HG03175 (cell line): Measurements from ENCODE around the gene GH1.
A peak's percentile ranks its signal among the peaks of the same experiment; 100 is the strongest.
"Not testable (repeated sequence)": the region's sequence is repeated elsewhere in the genome, so short reads cannot be mapped to it uniquely, and the experiment has no call there.

Experiments
- ATAC-seq: cut with Tn5 transposase; IDR thresholded peaks from one replicate; pipeline ENCODE4 v1.9.1; 2021; ENCODE audit warnings: mild to moderate bottlenecking, moderate library complexity; ENCODE audit not compliant: unreplicated experiment

The GH1 gene

GRCh38 chr17:63901971-63902370 is 16.7 kb downstream of the GH1 start:
- ATAC-seq, result not testable (repeated sequence)

- ATAC-seq, result peak; percentile 47
These were observed 19.5 kb downstream of the GH1 start for GRCh38 chr17:63898899-63899798.

GRCh38 chr17:63896524-63897354 is 21.9 kb downstream of the GH1 start, which contains the start of gene CSH1:
CSH1 (minus strand) TSS chr17:63896574; CDS start chr17:63896511, 63 bp downstream.
- ATAC-seq, result not testable (repeated sequence)

- ATAC-seq, result not testable (repeated sequence)
These were observed 23.8 kb downstream of the GH1 start for GRCh38 chr17:63894821-63895220.

- ATAC-seq, result not testable (repeated sequence)
These were observed 24.6 kb downstream of the GH1 start for GRCh38 chr17:63894021-63894420.

- ATAC-seq, result not testable (repeated sequence)
These were observed 26.2 kb downstream of the GH1 start for GRCh38 chr17:63892316-63893037.

- not testable (repeated sequence) for ATAC-seq
These were observed 29.4 kb downstream of the GH1 start for GRCh38 chr17:63889026-63889848.

- ATAC-seq, result not testable (repeated sequence)
These were observed 33.5 kb downstream of the GH1 start for GRCh38 chr17:63885119-63885518.

DNA sequence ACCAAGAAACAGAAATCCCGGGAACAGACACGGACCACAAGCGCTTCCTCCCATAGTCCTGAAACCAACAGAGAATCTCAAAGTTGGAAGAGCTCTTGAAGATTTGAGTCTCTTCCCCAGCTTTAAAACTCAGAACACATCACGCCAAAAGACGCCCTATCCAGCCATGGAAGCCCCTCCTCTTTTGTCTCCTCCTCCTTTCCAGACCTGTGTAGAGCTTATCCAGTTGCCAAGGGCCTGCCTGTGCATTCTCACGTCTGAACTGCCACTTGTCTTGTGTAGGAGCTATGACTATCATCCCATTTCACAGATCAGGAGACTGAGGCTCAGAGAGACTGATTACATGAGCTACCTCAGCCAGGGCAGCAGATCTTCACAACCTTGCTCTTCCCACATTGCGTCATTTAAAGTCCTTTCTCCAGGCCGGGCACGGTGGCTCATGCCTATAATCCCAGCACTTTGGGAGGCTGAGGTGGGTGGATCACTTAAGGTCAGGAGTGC is 36.0 kb downstream of the GH1 start:
- not testable (repeated sequence) for ATAC-seq

DNA sequence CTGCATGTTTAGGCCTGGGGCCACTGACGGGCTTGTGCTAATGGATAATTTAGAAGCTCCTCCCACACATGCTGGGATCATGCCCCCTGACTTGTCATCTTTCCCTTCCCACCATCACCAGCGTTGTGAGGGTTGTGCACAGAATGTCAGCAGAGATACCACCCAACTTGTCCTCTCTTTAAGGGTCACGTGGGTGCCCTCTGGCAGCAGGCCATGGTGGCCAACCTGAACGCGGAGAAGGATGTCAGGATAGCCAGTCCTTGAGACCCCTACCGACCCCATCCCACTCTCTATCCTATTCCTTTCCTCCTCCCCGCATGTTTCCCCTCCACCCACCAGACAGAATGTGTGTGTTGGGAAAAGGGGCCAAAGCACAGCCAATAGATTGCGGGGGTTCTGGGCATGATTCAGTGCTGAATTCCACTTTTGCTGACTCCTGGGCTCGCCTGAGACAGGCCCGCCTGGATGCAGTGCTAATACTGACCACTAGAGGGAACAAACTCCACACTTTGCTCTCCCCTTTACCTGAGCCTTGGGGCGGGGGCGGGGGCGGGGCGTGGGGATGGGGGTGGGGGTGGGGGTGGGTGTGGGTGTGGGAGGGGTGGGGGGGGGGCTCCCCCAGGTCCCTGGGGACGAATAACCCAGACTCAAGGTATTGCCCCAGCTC is 36.6 kb downstream of the GH1 start, which contains the start of gene GH2:
GH2 (minus strand) TSS at position 10 of the 667 bp plus-strand sequence. CDS start 143 bp downstream, outside the sequence.
- ATAC-seq, result no peak

DNA sequence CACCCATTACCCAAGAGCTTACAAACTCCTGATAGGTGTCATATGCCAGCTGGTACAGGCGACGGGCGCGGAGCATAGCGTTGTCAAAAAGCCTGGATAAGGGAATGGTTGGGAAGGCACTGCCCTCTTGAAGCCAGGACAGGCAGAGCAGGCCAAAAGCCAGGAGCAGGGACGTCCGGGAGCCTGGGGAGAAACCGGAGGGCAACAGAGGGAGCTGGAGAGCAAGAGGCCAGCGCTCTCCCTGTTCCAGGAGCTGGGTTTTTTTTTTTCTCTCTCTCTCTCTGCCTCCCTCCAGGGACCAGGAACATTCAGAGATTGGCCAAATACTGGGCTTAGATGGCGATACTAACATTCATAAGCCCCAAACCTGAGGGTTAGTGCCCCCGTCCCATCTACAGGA is 37.3 kb downstream of the GH1 start:
- ATAC-seq, result not testable (repeated sequence)

GRCh38 chr17:63880706-63881105 is 37.9 kb downstream of the GH1 start:
- no peak for ATAC-seq

- not testable (repeated sequence) for ATAC-seq
These were observed 40.2 kb downstream of the GH1 start for GRCh38 chr17:63878413-63878812.

- ATAC-seq, result not testable (repeated sequence)
These were observed 43.9 kb downstream of the GH1 start for GRCh38 chr17:63874693-63875092.

GRCh38 chr17:63874061-63874626 is 44.5 kb downstream of the GH1 start:
- not testable (repeated sequence) for ATAC-seq

- ATAC-seq, result not testable (repeated sequence)
These were observed 45.1 kb downstream of the GH1 start, which contains the start of gene CSH2 for GRCh38 chr17:63873577-63873976. CSH2 (minus strand) TSS chr17:63873677; CDS start chr17:63873614, 63 bp downstream.

GRCh38 chr17:63871646-63872365 is 46.8 kb downstream of the GH1 start:
- ATAC-seq, result not testable (repeated sequence)

DNA sequence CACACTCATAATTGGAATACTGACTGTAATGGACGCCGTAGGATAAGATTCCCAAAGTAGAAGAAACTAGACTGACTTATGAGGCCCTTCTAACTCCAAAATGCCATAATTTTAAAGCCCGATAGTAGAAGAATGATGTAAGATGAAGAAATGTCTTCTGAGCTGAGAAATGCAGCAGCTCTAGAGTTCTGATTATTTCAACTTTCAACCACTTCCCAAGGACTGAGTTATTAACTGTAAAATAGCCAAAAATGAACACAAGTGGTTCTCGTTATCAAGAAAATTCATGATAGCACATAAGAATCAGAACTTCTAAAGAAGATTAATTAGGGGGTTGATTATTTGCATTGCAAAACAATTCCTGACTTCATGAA is 48.4 kb downstream of the GH1 start:
- not testable (repeated sequence) for ATAC-seq
